IPS-20b (cell line): Measurements from ENCODE around the gene TSC22D4.

Experiments used
- H3K27ac ChIP-seq: one replicate; pipeline ENCODE4 v1.5.1; 2013; ENCODE audit warnings: low read length
- H3K27me3 ChIP-seq: 2 replicates; pipeline ENCODE4 v1.6.1; 2013; ENCODE audit warnings: mild to moderate bottlenecking, low read length, inconsistent platforms; ENCODE audit not compliant: insufficient read depth
- H3K36me3 ChIP-seq: 2 replicates; pipeline ENCODE4 v1.6.1; 2013; ENCODE audit warnings: low read depth, mild to moderate bottlenecking, inconsistent platforms, low read length, moderate library complexity; ENCODE audit not compliant: insufficient read depth
- H3K4me1 ChIP-seq: 2 replicates; pipeline ENCODE4 v1.6.1; 2013; ENCODE audit warnings: mild to moderate bottlenecking, control low read depth, inconsistent platforms, low read length, moderate library complexity; ENCODE audit not compliant: insufficient read depth
- H3K4me3 ChIP-seq: 2 replicates; pipeline ENCODE4 v1.5.1; 2013; ENCODE audit warnings: mild to moderate bottlenecking, low read length, inconsistent platforms
- H3K9ac ChIP-seq: 2 replicates; pipeline ENCODE4 v1.6.1; 2013; ENCODE audit warnings: low read depth, mild to moderate bottlenecking, inconsistent platforms, low read length, moderate library complexity
- H3K9me3 ChIP-seq: 2 replicates; pipeline ENCODE4 v1.6.1; 2013; ENCODE audit warnings: mild to moderate bottlenecking, low read depth, low read length, inconsistent platforms; ENCODE audit not compliant: insufficient read depth

Gene TSC22D4

GRCh38 chr7:100435401-100436304, 43.4 kb downstream of the TSC22D4 start:
- no peaks in the 10 kb centered on the region for H3K27me3 ChIP-seq
- no peaks in the 10 kb centered on the region for H3K9me3 ChIP-seq
- peak overlapping the region; percentile 92 for H3K9ac ChIP-seq
- peak overlapping the region; percentile 89 for H3K4me3 ChIP-seq
- H3K4me1 ChIP-seq: peaks cover 20% of the 10 kb centered on the region; the same call in 1 of the 2 replicates
- peaks cover 46% of the 10 kb centered on the region for H3K36me3 ChIP-seq
- peak overlapping the region; percentile 27 for H3K27ac ChIP-seq

- Histone ChIP-seq H3K9me3 (no peaks in the 10 kb centered on the region), H3K4me1 (peaks cover 20% of the 10 kb centered on the region; the same call in 1 of the 2 replicates), H3K4me3 (peak overlapping the region; percentile 89), H3K27me3 (no peaks in the 10 kb centered on the region), H3K27ac (no peak overlapping the region), H3K36me3 (peaks cover 46% of the 10 kb centered on the region), H3K9ac (peak overlapping the region; percentile 92; the same call in 1 of the 2 replicates)
Observed at GRCh38 chr7:100434297-100435144, 44.5 kb downstream of the TSC22D4 start.

- H3K4me3 ChIP-seq: no peak overlapping the region
- H3K9ac ChIP-seq: no peak overlapping the region
- H3K36me3 ChIP-seq: peaks cover 46% of the 10 kb centered on the region
- peaks cover 20% of the 10 kb centered on the region; the same call in 1 of the 2 replicates for H3K4me1 ChIP-seq
- H3K27me3 ChIP-seq: no peaks in the 10 kb centered on the region
- H3K9me3 ChIP-seq: no peaks in the 10 kb centered on the region
- no peak overlapping the region for H3K27ac ChIP-seq
Observed at GRCh38 chr7:100433592-100434296, 45.3 kb downstream of the TSC22D4 start.

- Histone ChIP-seq H3K4me1 (peaks cover 20% of the 10 kb centered on the region; the same call in 1 of the 2 replicates), H3K4me3 (no peak overlapping the region), H3K36me3 (peaks cover 46% of the 10 kb centered on the region), H3K9me3 (no peaks in the 10 kb centered on the region), H3K27ac (no peak overlapping the region), H3K9ac (no peak overlapping the region), H3K27me3 (no peaks in the 10 kb centered on the region)
Observed at GRCh38 chr7:100433276-100433591, 45.8 kb downstream of the TSC22D4 start.

- Histone ChIP-seq H3K4me1 (peaks cover 20% of the 10 kb centered on the region; the same call in 1 of the 2 replicates), H3K27me3 (peaks cover 3% of the 10 kb centered on the region; the same call in 1 of the 2 replicates), H3K4me3 (peak overlapping the region; percentile 95; the same call in 1 of the 2 replicates), H3K9me3 (peaks cover 2% of the 10 kb centered on the region; the same call in 1 of the 2 replicates), H3K9ac (no peak overlapping the region; the same call in 1 of the 2 replicates), H3K36me3 (peaks cover 46% of the 10 kb centered on the region), H3K27ac (no peak overlapping the region)
Observed at GRCh38 chr7:100432621-100433275, 46.3 kb downstream of the TSC22D4 start.

GRCh38 chr7:100432053-100432452, 47.0 kb downstream of the TSC22D4 start:
- H3K4me3 ChIP-seq: peak overlapping the region; percentile 95; the same call in 1 of the 2 replicates
- peak overlapping the region; percentile 98; the same call in 1 of the 2 replicates for H3K9ac ChIP-seq
- H3K27me3 ChIP-seq: peaks cover 10% of the 10 kb centered on the region; the same call in 1 of the 2 replicates
- H3K9me3 ChIP-seq: peaks cover 4% of the 10 kb centered on the region; the same call in 1 of the 2 replicates
- H3K4me1 ChIP-seq: peaks cover 20% of the 10 kb centered on the region; the same call in 1 of the 2 replicates
- peaks cover 46% of the 10 kb centered on the region for H3K36me3 ChIP-seq
- no peak overlapping the region for H3K27ac ChIP-seq

GRCh38 chr7:100431286-100431735, 47.7 kb downstream of the TSC22D4 start:
- Histone ChIP-seq H3K9ac (peak overlapping the region; percentile 98; the same call in 1 of the 2 replicates), H3K36me3 (peaks cover 46% of the 10 kb centered on the region)

GRCh38 chr7:100430493-100431285, 48.3 kb downstream of the TSC22D4 start:
- Histone ChIP-seq H3K27me3 (peaks cover 10% of the 10 kb centered on the region; the same call in 1 of the 2 replicates), H3K36me3 (peaks cover 46% of the 10 kb centered on the region), H3K9me3 (peaks cover 4% of the 10 kb centered on the region; the same call in 1 of the 2 replicates), H3K4me3 (peak overlapping the region; percentile 95), H3K27ac (peak overlapping the region; percentile 93), H3K4me1 (peaks cover 20% of the 10 kb centered on the region; the same call in 1 of the 2 replicates), H3K9ac (peak overlapping the region; percentile 98; the same call in 1 of the 2 replicates)

More at GRCh38 chr7:100431286-100431735, 47.7 kb downstream of the TSC22D4 start:
- Histone ChIP-seq H3K4me3 (peak overlapping the region; percentile 95; the same call in 1 of the 2 replicates), H3K4me1 (peaks cover 20% of the 10 kb centered on the region; the same call in 1 of the 2 replicates), H3K27me3 (peaks cover 10% of the 10 kb centered on the region; the same call in 1 of the 2 replicates), H3K9me3 (peaks cover 4% of the 10 kb centered on the region; the same call in 1 of the 2 replicates), H3K27ac (peak overlapping the region; percentile 93)

- H3K9me3 ChIP-seq: peaks cover 4% of the 10 kb centered on the region; the same call in 1 of the 2 replicates
- peaks cover 42% of the 10 kb centered on the region for H3K36me3 ChIP-seq
- peaks cover 10% of the 10 kb centered on the region; the same call in 1 of the 2 replicates for H3K27me3 ChIP-seq
- peak within 1 kb of the TSS; percentile 96 for H3K27ac ChIP-seq
- H3K9ac ChIP-seq: peak within 1 kb of the TSS; percentile 98
- H3K4me3 ChIP-seq: peak within 1 kb of the TSS; percentile 95
- peaks cover 19% of the 10 kb centered on the region; the same call in 1 of the 2 replicates for H3K4me1 ChIP-seq
Observed at GRCh38 chr7:100429637-100430492, 49.1 kb downstream of the TSC22D4 start, which contains the start of gene MEPCE. Gene MEPCE, plus strand, starts transcription at chr7:100429831. Its CDS starts 188 bp downstream, at chr7:100430019.
